H1 (cell line): ENCODE results near the gene MAPK8IP2. TPM values are rescaled to one million over a fixed set of nuclear protein-coding genes. Genes with fewer than 3 reads are reported as not detected.

ENCODE experiments used
- CBX8 ChIP-seq: fragments of 300-800, 300-1000 bp; sonication (generic); IDR thresholded peaks from 2 replicates; pipeline ENCODE4 v1.7.1; 2016; ENCODE audit warnings: low read depth, low read length, borderline replicate concordance
- KDM4A ChIP-seq: IDR thresholded peaks from one replicate; pipeline ENCODE4 v1.7.1; 2012; ENCODE audit warnings: low read depth, mild to moderate bottlenecking, moderate library complexity, low read length, inconsistent platforms; ENCODE audit not compliant: severe bottlenecking
- polyA plus RNA-seq, 7 experiments: library from polyadenylated mRNA; depleted of rRNA in 3 of 7; stranded (reverse) in 5 of 7; unstranded in 2 of 7; fragments of >200 nt in 5 of 7; fragments of 200-250 nt in 2 of 7; gene quantifications; 1 replicate in 5 of 7; 2 replicates in 1 of 7; 4 replicates in 1 of 7; pipeline versions ENCODE4 v1.2.1 to v1.2.3, GENCODE V29; 2011 to 2013; ENCODE audit warnings: missing spikeins in 2 of 7, mixed read lengths in 2 of 7
- total RNA-seq: library from RNA; stranded (reverse); fragmentation: NEBNext Ultra II Directional; extraction: Animal tissue kit (Norgen Biotek cat#: 25700); gene quantifications from 2 replicates; pipeline ENCODE4 v1.2.1, GENCODE V29; 2021

MAPK8IP2 gene
- total and polyA plus RNA-seq, 2 of the 8 experiments (the other 6 are each of a cell fraction or from before 2014, with no cell fraction given) = 1.5 to 5.5 TPM

DNA sequence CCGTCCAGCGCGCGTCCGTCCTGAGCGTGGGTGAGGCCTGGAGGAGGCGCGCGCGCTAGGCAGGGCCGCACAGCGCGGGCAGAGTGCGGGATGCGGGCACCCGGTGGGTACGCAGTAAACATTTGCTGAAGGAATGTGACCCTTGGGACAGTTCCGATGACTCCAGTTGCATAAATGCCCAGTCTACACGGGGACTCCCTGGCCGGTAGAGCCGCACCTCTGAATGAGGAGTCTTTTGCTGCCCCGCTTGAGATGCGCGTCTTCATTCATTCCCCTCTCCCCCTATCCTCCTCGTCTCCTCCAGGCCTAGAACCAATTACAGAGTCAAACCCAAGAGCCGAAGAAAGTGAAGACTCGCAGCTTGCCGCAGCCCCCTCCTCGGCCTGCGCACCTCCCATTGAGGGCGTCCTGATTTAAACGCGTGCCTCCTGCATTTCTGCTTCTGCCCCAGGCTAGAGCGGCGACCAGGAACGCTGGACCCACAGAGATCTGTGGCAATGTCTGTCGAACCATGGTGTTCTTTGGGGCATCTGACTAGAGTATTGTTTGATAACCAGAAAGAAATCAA, 17.2 kb upstream of the MAPK8IP2 start (continued):
- TF ChIP-seq KDM4A (peak; percentile 14), CBX8 (no peak)
